Ectodermal cell (in vitro differentiated cells): Measurements from ENCODE around the gene INSR.
"Not testable (repeated sequence)": the region's sequence is repeated elsewhere in the genome, so short reads cannot be mapped to it uniquely, and the experiment has no call there.

Source experiments
- H3K27ac ChIP-seq: 2 replicates; pipeline ENCODE4 v1.7.0; 2013; ENCODE audit warnings: mild to moderate bottlenecking, low read depth, low read length; ENCODE audit not compliant: insufficient read depth, poor library complexity, severe bottlenecking
- H3K27me3 ChIP-seq: 2 replicates; pipeline ENCODE4 v1.7.0; 2013; ENCODE audit warnings: mild to moderate bottlenecking, low read length; ENCODE audit not compliant: insufficient read depth, control insufficient read depth, poor library complexity, severe bottlenecking
- H3K36me3 ChIP-seq: one replicate; pipeline ENCODE4 v1.7.0; 2013; ENCODE audit warnings: low read length; ENCODE audit not compliant: control insufficient read depth, insufficient read depth
- H3K4me1 ChIP-seq: one replicate; pipeline ENCODE4 v1.7.0; 2013; ENCODE audit warnings: low read length; ENCODE audit not compliant: control insufficient read depth, insufficient read depth
- H3K4me3 ChIP-seq: 2 replicates; pipeline ENCODE4 v1.7.0; 2013; ENCODE audit warnings: low read depth, low read length, control low read depth; ENCODE audit not compliant: insufficient read depth
- H3K9me3 ChIP-seq: 2 replicates; pipeline ENCODE4 v1.7.0; 2013; ENCODE audit warnings: mild to moderate bottlenecking, low read length, moderate library complexity; ENCODE audit not compliant: control insufficient read depth
- WGBS, 2 experiments: methylation state at CpG; one replicate each; pipeline ENCODE4 v1.1.7; 2013; ENCODE audit warnings: missing lambda C conversion rate in 2 of 2; 5-methylcytosine and 5-hydroxymethylcytosine counted together

Gene INSR

GRCh38 chr19:7210359-7210758, 83.9 kb downstream of the INSR start:
- no peaks in the 10 kb centered on the region for H3K9me3 ChIP-seq
- no peaks in the 10 kb centered on the region for H3K27me3 ChIP-seq
- H3K4me3 ChIP-seq, result no peak overlapping the region
- no peaks in the 10 kb centered on the region for H3K4me1 ChIP-seq
- no peak overlapping the region for H3K27ac ChIP-seq
- H3K36me3 ChIP-seq, result no peaks in the 10 kb centered on the region
- WGBS, 2 experiments, result 94 to 97% methylated on average over 2 of the region's 4 CpGs

GRCh38 chr19:7209597-7210325, 84.5 kb downstream of the INSR start:
- not testable (repeated sequence) for H3K4me3 ChIP-seq, H3K36me3 ChIP-seq, H3K27ac ChIP-seq, H3K9me3 ChIP-seq, H3K4me1 ChIP-seq, H3K27me3 ChIP-seq
- 91 to 92% methylated on average over 15 of the region's 15 CpGs for WGBS, 2 experiments

GRCh38 chr19:7209036-7209435, 85.2 kb downstream of the INSR start:
- not testable (repeated sequence) for H3K4me1 ChIP-seq, H3K4me3 ChIP-seq, H3K9me3 ChIP-seq, H3K36me3 ChIP-seq, H3K27ac ChIP-seq, H3K27me3 ChIP-seq
- WGBS, 2 experiments, result 84 to 99% methylated on average over 3 of the region's 3 CpGs

GRCh38 chr19:7203332-7203731, 90.9 kb downstream of the INSR start:
- 91 to 93% methylated on average over 12 of the region's 12 CpGs for WGBS, 2 experiments
- H3K27me3 ChIP-seq, result peaks cover 7% of the 10 kb centered on the region
- no peaks in the 10 kb centered on the region for H3K9me3 ChIP-seq
- H3K36me3 ChIP-seq, result no peaks in the 10 kb centered on the region
- H3K27ac ChIP-seq, result no peak overlapping the region
- H3K4me3 ChIP-seq, result no peak overlapping the region
- H3K4me1 ChIP-seq, result no peaks in the 10 kb centered on the region

GRCh38 chr19:7202888-7203287, 91.3 kb downstream of the INSR start:
- H3K4me1 ChIP-seq, result no peaks in the 10 kb centered on the region
- H3K36me3 ChIP-seq, result no peaks in the 10 kb centered on the region
- no peak overlapping the region for H3K27ac ChIP-seq
- no peaks in the 10 kb centered on the region for H3K9me3 ChIP-seq
- H3K27me3 ChIP-seq, result peaks cover 7% of the 10 kb centered on the region
- H3K4me3 ChIP-seq, result no peak overlapping the region
- WGBS, 2 experiments, result 97 to 99% methylated on average over 2 of the region's 2 CpGs

GRCh38 chr19:7200736-7201135, 93.5 kb downstream of the INSR start:
- no peaks in the 10 kb centered on the region for H3K36me3 ChIP-seq
- H3K4me1 ChIP-seq, result no peaks in the 10 kb centered on the region
- 91 to 93% methylated on average over 4 of the region's 4 CpGs for WGBS, 2 experiments
- H3K27ac ChIP-seq, result no peak overlapping the region
- H3K9me3 ChIP-seq, result no peaks in the 10 kb centered on the region
- peaks cover 7% of the 10 kb centered on the region for H3K27me3 ChIP-seq
- H3K4me3 ChIP-seq, result no peak overlapping the region

GRCh38 chr19:7199613-7200533, 94.3 kb downstream of the INSR start:
- Histone ChIP-seq H3K4me1 (no peaks in the 10 kb centered on the region), H3K4me3 (no peak overlapping the region), H3K36me3 (no peaks in the 10 kb centered on the region), H3K9me3 (no peaks in the 10 kb centered on the region), H3K27ac (no peak overlapping the region), H3K27me3 (peaks cover 7% of the 10 kb centered on the region)
- 63 to 72% methylated on average over 14 of the region's 14 CpGs for WGBS, 2 experiments

GRCh38 chr19:7197760-7198696, 96.2 kb downstream of the INSR start:
- Histone ChIP-seq H3K4me1 (no peaks in the 10 kb centered on the region), H3K36me3 (no peaks in the 10 kb centered on the region), H3K4me3 (peak overlapping the region; percentile 72), H3K27me3 (peaks cover 7% of the 10 kb centered on the region), H3K9me3 (no peaks in the 10 kb centered on the region), H3K27ac (peak overlapping the region; percentile 65)
- WGBS, 2 experiments, result 2% methylated on average over 72 of the region's 72 CpGs

- Histone ChIP-seq H3K4me3 (peak overlapping the region; percentile 72), H3K4me1 (no peaks in the 10 kb centered on the region), H3K27me3 (peaks cover 7% of the 10 kb centered on the region), H3K9me3 (no peaks in the 10 kb centered on the region), H3K27ac (peak overlapping the region; percentile 65), H3K36me3 (no peaks in the 10 kb centered on the region)
- 1 to 2% methylated on average over 27 of the region's 27 CpGs for WGBS, 2 experiments
Measured at GRCh38 chr19:7197119-7197759, 97.0 kb downstream of the INSR start.
